ENCODE data around the gene C17orf58.

C17orf58 gene

DNA sequence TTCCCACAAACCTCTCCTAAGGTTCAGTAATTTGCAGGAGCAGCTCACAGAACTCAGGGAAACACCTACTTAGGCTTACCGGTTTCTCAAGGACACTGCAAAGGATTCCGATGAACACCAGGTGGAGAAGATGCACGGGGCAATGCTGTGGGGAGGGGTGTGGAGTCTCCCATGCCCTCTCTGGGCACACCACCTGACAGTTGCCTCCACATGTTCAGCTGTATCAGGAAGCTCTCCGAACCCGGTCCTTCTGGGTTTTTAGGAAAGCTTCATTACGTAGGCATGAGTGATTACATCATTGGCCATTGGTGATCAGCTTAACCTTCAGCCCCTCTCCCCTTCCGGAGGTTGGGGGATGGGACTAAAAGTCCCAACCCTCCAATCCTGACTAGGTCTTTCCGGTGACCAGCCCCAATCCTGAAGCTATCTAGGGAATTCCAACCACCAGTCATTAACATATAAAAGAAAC is 21.6 kb downstream of the C17orf58 start:
- no peak for TF ChIP-seq FOXP2 (optimal IDR thresholded peaks at IDR 0.05; ENCODE audit: borderline replicate concordance, extremely low read depth, extremely low read length, insufficient read depth)
- TF ChIP-seq POLR2AphosphoS5 (IDR thresholded peaks at IDR 0.05; ENCODE audit: low read depth, low read length), result no peak

DNA sequence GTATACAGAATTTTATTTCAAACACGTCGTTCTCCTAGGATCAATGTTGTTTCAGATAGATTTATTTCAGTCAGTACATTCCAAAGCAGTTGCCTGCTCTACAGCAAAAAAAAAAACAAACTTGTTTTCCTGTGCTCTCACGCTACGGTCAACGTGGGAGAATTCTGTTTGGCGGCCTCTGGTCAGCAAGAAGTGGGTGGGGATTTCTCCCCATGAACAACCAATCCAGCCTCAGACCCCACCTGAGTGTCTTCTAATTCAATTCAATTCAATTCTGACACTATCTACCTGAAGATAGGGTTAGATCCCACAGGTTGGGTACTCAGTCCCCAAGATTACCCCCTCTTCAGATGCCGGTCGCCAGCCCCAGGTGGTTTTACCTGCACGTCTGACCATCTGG is 22.1 kb downstream of the C17orf58 start:
- TF ChIP-seq SIN3A (IDR thresholded peaks at IDR 0.05; ENCODE audit: borderline replicate concordance, insufficient read depth, low read length) (no peak), TAF1 (IDR thresholded peaks at IDR 0.05; ENCODE audit: borderline replicate concordance, insufficient read depth, low read length) (no peak), FOXP2 (optimal IDR thresholded peaks at IDR 0.05; ENCODE audit: borderline replicate concordance, extremely low read depth, extremely low read length, insufficient read depth) (no peak), POLR2AphosphoS5 (IDR thresholded peaks at IDR 0.05; ENCODE audit: low read depth, low read length) (no peak)
- TF ChIP-seq, protein P1, sequence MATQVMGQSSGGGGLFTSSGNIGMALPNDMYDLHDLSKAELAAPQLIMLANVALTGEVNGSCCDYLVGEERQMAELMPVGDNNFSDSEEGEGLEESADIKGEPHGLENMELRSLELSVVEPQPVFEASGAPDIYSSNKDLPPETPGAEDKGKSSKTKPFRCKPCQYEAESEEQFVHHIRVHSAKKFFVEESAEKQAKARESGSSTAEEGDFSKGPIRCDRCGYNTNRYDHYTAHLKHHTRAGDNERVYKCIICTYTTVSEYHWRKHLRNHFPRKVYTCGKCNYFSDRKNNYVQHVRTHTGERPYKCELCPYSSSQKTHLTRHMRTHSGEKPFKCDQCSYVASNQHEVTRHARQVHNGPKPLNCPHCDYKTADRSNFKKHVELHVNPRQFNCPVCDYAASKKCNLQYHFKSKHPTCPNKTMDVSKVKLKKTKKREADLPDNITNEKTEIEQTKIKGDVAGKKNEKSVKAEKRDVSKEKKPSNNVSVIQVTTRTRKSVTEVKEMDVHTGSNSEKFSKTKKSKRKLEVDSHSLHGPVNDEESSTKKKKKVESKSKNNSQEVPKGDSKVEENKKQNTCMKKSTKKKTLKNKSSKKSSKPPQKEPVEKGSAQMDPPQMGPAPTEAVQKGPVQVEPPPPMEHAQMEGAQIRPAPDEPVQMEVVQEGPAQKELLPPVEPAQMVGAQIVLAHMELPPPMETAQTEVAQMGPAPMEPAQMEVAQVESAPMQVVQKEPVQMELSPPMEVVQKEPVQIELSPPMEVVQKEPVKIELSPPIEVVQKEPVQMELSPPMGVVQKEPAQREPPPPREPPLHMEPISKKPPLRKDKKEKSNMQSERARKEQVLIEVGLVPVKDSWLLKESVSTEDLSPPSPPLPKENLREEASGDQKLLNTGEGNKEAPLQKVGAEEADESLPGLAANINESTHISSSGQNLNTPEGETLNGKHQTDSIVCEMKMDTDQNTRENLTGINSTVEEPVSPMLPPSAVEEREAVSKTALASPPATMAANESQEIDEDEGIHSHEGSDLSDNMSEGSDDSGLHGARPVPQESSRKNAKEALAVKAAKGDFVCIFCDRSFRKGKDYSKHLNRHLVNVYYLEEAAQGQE (IDR thresholded peaks at IDR 0.05; ENCODE audit: insufficient read depth in 1 of 2, low read depth in 2 of 2, low read length in 2 of 2), result no peak

DNA sequence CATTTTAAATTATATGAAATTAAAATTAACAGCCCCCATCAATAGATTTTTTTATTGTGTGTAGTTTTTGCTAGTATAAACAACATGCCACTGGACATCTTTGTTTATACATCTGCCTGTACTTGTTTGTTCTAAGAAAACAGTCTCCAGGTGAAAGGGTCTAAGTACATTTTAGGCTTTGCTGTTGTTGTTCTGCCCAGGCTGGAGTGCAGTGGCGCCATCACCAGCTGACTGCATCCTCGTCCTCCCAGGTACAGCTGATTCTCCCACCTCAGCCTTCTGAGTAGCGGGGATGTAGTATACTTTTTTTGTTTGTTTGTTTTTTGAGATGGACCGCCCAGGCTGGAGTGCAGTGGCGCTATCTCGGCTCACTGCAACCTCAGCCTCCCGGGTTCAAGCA is 25.5 kb downstream of the C17orf58 start:
- TF ChIP-seq TAF1 (IDR thresholded peaks at IDR 0.05; ENCODE audit: borderline replicate concordance, insufficient read depth, low read length) (no peak), SIN3A (IDR thresholded peaks at IDR 0.05; ENCODE audit: borderline replicate concordance, insufficient read depth, low read length) (no peak), FOXP2 (optimal IDR thresholded peaks at IDR 0.05; ENCODE audit: borderline replicate concordance, extremely low read depth, extremely low read length, insufficient read depth) (no peak), POLR2AphosphoS5 (IDR thresholded peaks at IDR 0.05; ENCODE audit: low read depth, low read length) (no peak)
- TF ChIP-seq, protein P1 (IDR thresholded peaks at IDR 0.05; ENCODE audit: insufficient read depth in 1 of 2, low read depth in 2 of 2, low read length in 2 of 2), result no peak

DNA sequence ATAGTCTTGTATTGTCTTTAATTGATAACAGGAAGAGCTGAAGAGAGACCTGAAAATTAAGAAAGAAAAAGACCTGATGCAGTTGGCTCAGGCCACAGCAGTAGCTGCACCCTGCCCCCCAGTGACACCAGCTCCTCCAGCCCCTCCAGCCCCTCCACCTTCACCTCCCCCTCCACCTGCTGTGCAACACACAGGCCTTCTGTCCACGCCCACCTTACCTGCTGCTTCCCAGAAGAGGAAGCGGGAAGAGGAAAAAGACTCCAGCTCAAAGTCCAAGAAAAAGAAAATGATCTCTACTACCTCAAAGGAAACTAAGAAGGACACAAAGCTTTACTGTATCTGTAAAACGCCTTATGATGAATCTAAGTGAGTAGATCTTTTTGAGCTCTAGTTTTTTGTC is 36.8 kb downstream of the C17orf58 start:
- no peak for TF ChIP-seq FOXP2 (optimal IDR thresholded peaks at IDR 0.05; ENCODE audit: borderline replicate concordance, extremely low read depth, extremely low read length, insufficient read depth)

DNA sequence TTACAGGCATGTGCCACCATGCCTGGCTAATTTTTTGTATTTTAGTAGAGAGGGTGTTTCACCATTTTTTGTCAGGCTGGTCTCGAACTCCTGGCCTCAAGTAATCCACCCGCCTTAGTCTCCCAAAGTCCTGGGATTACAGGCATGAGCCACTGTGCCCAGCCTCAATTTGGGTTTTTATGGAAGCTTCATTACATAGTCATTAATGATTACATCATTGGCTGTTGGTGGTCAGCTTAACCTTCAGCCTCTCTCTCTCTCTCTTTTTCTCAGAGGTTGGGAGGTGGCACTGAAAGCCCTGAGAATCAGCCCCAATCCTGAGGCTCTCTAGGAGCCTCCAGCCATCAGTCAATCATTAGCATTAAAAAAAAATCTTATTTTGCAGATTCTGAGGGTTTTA is 45.3 kb downstream of the C17orf58 start:
- TF ChIP-seq TAF1 (IDR thresholded peaks at IDR 0.05; ENCODE audit: borderline replicate concordance, insufficient read depth, low read length), result no peak
- no peak for TF ChIP-seq SIN3A (IDR thresholded peaks at IDR 0.05; ENCODE audit: borderline replicate concordance, insufficient read depth, low read length)
- TF ChIP-seq, protein P1 (IDR thresholded peaks at IDR 0.05; ENCODE audit: insufficient read depth in 1 of 2, low read depth in 2 of 2, low read length in 2 of 2), result no peak
- TF ChIP-seq FOXP2 (optimal IDR thresholded peaks at IDR 0.05; ENCODE audit: borderline replicate concordance, extremely low read depth, extremely low read length, insufficient read depth), result no peak
- TF ChIP-seq POLR2AphosphoS5 (IDR thresholded peaks at IDR 0.05; ENCODE audit: low read depth, low read length), result no peak

DNA sequence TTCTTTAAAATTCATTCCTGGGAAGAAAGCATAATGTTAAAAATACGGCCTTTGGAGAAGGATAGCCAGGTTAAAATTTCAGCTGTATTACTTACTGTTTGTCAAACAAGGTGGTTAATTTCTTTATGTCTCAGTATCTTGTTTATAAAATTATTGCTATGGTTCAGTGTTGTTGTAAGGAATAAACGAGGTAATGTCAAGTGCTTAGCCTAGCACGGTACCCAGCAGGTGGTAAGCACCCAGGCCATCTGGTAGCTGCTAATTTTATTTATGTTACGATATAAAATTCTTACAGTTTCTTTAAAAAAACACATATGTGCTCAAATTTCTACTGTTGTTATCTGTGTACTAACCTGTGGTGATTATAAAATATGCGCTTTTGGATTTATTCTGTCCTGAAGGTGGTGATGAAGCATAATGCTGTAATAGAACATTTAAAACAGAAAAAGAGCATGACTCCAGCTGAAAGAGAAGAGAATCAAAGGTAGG is 48.9 kb downstream of the C17orf58 start:
- TF ChIP-seq, protein P1 (IDR thresholded peaks at IDR 0.05; ENCODE audit: insufficient read depth in 1 of 2, low read depth in 2 of 2, low read length in 2 of 2), result no peak
- TF ChIP-seq POLR2AphosphoS5 (IDR thresholded peaks at IDR 0.05; ENCODE audit: low read depth, low read length) (no peak), FOXP2 (optimal IDR thresholded peaks at IDR 0.05; ENCODE audit: borderline replicate concordance, extremely low read depth, extremely low read length, insufficient read depth) (no peak), TAF1 (IDR thresholded peaks at IDR 0.05; ENCODE audit: borderline replicate concordance, insufficient read depth, low read length) (no peak), SIN3A (IDR thresholded peaks at IDR 0.05; ENCODE audit: borderline replicate concordance, insufficient read depth, low read length) (no peak)
